Fibroblast of skin of left biceps (primary cell): ENCODE data around the gene SMKR1.
"Not testable (repeated sequence)": the region's sequence is repeated elsewhere in the genome, so short reads cannot be mapped to it uniquely, and the experiment has no call there.

Source experiments
- DNase-seq, 2 experiments: peaks; one replicate each; pipeline ENCODE4 v3.0.0-alpha.2; 2013; ENCODE audit warnings: low read depth in 2 of 2

Gene SMKR1

GRCh38 chr7:129501760-129502707 lies at the start of gene SMKR1:
SMKR1 (plus strand) TSS chr7:129502531; CDS start chr7:129502825, 294 bp downstream.
- DNase-seq: no peak

GRCh38 chr7:129452589-129453231 lies 49.6 kb upstream of the SMKR1 start:
- no peak for DNase-seq

DNA sequence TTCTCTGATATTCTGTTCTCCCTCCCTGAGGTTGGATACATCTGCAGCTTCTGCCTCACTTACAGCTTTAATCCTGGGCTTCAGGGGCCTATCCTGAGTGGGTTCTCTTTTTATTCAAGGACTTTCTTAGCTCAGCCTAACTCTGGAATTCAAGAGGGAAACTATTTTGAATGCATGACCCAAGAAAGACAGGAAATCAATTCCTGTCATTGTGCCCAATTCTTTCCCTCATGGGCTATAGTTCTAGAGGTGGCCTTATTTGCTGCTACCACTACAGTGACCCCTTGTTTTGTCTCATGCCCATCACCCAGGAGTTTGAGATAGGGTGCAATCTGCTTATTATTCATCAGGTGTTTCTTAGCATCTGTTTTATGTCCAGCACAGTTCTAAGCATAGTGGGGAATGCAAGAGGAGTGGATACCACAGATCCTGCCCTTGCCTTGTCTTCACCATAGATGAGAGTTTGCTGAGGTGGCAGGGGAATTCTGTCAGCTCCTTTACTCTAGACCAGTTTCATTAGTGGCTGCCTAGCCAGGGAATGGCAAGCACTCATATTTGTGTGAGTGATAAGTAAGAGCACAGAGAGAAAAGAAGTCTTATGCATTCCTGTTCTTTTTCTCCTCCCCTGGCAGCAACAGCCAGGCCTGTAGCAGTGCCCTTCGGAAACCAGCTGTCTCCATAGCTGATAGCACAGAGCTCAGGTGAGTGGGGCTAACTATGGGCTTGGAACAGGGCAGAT lies 48.7 kb upstream of the SMKR1 start:
- no peak for DNase-seq

- DNase-seq: no peak
Observed at GRCh38 chr7:129454249-129454551, 48.1 kb upstream of the SMKR1 start.

GRCh38 chr7:129456421-129456820 lies 45.9 kb upstream of the SMKR1 start:
- no peak for DNase-seq

- DNase-seq: no peak
Observed at GRCh38 chr7:129457101-129457500, 45.2 kb upstream of the SMKR1 start.

DNA sequence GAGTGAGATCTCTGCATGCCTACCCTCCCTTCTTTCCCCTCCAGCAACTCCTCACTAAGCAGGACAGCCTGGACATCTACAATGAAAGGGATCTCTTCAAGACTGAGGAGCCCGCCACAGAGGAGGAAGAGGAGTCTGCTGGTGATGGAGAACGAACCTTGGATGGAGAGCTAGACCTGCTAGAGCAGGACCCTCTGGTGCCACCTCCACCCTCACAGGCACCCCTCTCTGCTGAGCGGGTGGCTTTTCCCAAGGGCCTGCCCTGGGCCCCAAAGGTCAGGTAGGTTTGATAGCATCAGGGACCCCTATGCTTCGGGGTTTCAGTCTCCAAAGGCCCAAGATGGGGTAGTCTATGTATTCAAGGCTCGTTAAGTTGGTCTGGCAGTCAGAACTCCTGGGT lies 44.2 kb upstream of the SMKR1 start:
- DNase-seq: no peak

DNA sequence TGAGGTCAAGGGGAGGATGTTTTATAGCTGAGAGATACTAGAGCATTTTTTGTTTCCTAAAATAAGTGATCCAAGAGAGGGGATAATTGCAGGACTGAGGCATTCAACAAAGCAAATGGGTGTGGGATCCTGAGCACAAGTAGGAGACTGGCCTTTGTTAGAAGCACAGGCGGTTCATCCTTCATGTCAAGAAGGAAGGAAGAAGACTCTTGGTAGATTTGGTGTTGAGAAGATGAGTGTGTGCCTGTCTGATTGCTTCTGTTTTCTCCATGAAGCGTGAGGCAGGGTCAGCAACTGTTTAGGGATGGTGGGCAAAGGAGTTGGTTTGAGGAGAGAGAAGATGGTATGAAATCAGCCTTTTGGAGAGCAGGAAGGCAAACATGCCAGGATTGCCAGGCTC lies 40.5 kb upstream of the SMKR1 start:
- no peak for DNase-seq

DNA sequence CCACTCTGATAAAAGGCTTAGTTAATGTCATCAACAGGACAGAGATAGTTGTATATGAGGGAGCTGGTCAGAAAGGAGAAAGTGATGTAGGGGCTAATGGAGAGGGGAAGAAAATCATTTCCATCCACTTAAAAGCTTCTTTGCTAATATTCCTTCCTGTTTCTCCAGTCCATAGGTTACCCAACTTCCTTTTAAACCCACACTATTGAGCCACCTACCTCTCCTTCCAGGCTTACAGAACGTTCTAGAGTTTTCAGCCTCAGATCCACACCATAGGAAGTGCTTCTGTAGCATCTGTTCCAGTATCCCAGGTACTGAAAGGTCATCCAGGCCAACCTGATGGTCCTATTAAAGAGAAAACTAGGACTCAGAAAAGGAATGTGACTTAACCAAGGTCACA lies 39.9 kb upstream of the SMKR1 start:
- no peak for DNase-seq

DNA sequence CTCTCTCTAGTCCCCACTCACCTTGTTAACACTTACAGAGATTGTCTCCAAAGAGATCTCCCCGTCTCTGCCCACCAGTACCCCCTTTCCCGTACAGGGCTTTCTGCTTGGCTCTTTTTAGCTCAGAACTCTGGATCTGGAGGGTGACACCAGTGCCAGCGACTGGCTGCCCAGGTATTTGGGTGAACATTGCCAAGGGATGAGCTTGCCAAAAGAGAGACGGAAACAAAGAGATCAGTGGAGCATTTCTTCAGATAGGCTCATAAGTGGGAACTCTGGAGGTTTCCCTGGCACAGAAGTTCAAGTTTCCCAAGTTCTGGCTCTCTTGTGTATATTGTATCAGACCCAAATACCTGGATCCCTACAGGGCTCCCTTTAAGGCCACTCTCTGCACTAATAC lies 38.1 kb upstream of the SMKR1 start:
- DNase-seq: no peak

GRCh38 chr7:129465080-129465479 lies 37.3 kb upstream of the SMKR1 start:
- no peak for DNase-seq

DNA sequence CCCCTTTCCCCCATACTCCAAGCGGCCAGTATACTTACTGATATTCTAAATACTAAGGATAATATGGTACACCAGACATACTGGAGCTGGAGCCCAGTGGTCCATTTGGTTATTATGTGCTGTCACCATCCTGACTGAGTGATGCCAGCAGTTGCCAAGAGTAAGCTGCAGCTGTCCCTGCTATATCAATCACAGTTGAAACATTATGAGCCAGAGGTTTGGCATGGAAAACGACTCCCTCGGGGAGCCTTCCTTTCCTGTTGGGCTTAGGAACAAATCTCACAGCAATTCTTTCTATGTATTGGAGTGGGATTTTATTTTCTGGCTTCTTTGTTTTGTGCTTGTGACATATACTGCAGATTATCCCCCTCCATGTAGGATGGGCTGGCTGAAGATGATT lies 35.5 kb upstream of the SMKR1 start:
- no peak for DNase-seq

DNA sequence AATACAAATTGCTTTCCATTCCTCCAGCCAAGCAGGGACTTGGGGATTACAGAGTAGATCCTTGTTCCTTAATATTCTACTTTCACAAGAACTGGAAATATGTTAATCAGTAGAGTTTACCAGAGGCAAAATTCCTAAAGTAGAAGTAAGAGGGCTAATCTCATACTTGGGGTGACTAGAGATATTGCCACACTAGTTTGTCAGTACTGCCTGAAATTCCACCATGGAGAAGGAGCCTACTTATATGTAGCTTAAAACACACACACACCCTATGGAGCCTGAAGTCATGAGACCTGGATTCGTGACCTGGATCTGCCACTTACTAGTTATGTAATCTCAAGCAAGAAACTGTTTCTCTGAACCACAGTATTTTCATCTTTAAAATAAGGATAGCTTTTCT lies 34.2 kb upstream of the SMKR1 start:
- DNase-seq: peak in 1 of 2 experiments; percentile 5

- no peak for DNase-seq
Observed at GRCh38 chr7:129468547-129468946, 33.8 kb upstream of the SMKR1 start.

GRCh38 chr7:129469930-129470329 lies 32.4 kb upstream of the SMKR1 start:
- DNase-seq: no peak

GRCh38 chr7:129470411-129470810 lies 31.9 kb upstream of the SMKR1 start:
- no peak for DNase-seq

DNA sequence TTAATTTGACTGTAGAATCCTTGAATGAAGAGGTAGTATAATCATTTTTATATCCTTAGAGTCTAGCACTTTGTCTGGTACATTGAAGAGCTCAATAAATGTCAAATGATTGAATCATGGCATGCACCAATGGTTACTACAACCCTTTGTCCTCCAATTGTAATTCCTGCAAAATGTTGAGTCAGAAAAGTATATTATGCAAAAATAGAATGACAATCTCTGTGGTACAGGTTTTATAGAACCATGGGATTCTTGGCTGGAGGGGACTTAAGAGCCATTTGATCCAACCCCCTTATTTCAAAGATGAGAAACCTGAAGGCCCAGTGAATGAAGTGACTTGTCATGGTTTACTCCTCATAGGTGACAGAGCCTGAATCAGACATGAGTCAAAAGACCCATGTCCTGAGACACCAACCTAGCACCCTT lies 30.9 kb upstream of the SMKR1 start:
- DNase-seq: no peak

GRCh38 chr7:129475931-129476330 lies 26.4 kb upstream of the SMKR1 start:
- not testable (repeated sequence) for DNase-seq

DNA sequence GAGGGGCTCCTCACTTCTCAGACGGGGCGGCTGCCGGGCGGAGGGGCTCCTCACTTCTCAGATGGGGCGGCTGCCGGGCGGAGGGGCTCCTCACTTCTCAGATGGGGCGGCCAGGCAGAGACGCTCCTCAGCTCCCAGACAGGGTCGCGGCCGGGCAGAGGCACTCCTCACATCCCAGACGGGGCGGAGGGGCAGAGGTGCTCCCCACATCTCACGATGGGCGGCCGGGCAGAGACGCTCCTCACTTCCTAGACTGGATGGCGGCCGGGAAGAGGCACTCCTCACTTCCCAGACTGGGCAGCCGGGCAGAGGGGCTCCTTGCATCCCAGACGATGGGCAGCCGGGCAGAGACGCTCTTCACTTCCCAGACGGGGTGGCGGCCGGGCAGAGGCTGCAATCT lies 25.9 kb upstream of the SMKR1 start:
- DNase-seq: not testable (repeated sequence)

DNA sequence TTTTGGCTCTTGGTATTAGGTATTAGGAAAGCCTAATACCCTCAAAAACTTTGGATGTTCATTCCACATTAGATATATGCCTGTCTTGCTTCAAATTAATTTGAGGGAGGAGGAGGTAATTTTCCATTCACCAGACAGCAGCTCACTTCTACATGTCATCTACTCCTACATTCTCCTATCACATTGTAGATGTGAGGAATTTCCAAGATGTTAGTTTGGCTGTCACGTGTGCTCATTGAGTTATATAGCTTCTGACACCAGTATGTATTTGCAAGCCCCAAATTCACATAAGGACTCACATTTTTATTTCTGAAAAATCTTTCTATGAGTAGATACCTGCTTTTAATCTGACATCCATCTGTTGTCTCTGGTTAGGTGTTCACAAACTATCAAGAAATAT lies 22.5 kb upstream of the SMKR1 start:
- DNase-seq: no peak

DNA sequence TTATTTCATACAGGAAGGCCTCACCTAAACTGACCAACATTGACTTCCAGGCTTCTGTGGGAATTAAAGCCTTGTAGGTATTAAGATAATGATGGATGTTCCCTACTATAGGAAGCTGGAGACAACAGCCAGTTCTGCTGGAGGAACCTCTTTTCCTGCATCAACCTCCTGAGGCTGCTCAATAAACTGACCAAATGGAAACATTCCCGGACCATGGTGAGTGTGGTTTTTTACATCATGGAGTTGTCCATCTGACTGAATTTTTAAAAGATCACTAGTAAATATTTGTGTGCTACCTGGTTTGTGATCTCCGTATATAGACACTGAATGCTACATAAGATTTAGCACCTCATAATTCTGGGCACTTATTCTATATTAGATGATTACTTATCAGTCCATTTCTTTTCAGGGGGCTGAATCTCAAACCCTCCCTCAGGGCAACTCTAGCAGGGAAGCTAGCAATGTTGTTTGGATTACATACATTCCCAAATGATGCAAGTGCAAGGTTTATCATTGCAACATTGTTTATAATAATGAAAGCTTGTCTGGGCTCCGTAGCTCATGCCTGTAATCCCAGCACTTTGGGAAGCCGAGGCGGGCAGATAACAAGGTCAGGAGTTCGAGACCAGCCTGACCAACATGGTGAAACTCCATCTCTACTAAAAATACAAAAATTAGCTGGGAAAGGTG lies 21.5 kb upstream of the SMKR1 start:
- no peak for DNase-seq

GRCh38 chr7:129481376-129481775 lies 21.0 kb upstream of the SMKR1 start:
- not testable (repeated sequence) for DNase-seq
